GM19351 (cell line): ENCODE data around the gene KREMEN1.

Experiments
- ATAC-seq: cut with Tn5 transposase; IDR thresholded peaks from one replicate; pipeline ENCODE4 v1.9.1; 2021; ENCODE audit warnings: mild to moderate bottlenecking, moderate library complexity; ENCODE audit not compliant: unreplicated experiment

KREMEN1 gene

DNA sequence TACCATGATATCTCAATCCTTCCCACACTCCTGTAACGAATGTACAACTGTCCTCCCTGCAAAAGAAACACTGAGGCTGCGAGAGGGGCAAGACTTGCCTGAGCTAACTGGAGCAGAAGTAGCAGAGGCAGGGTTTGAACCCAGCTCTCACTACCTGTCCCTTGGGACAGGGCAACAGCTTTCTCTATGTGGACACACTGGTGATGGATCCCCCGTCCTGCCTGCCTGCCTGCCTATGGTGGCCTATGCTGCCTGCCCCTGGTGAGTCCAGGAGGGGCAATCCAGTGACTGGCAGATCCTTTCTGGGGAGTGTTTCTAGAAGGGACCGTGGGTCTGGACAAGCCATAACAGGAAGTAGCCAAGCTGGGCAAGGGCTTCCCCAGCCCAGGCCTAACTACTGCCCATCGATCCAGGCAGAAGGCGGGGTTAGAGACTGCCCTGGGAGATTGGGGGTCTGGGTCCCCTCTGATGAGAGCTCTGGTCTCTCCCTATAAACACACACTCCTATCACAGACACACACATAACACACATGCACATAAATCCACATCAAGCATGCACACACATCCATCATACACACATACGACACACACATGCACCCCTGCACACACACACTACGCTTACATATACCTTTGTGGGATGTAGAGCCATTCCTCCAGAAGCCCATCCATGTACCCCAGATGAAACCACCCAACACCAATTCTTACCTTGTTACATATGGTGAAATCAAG lies 131.8 kb downstream of the KREMEN1 start:
- ATAC-seq = no peak

- ATAC-seq = no peak
These were observed 132.4 kb downstream of the KREMEN1 start for GRCh38 chr22:29205252-29205593.

DNA sequence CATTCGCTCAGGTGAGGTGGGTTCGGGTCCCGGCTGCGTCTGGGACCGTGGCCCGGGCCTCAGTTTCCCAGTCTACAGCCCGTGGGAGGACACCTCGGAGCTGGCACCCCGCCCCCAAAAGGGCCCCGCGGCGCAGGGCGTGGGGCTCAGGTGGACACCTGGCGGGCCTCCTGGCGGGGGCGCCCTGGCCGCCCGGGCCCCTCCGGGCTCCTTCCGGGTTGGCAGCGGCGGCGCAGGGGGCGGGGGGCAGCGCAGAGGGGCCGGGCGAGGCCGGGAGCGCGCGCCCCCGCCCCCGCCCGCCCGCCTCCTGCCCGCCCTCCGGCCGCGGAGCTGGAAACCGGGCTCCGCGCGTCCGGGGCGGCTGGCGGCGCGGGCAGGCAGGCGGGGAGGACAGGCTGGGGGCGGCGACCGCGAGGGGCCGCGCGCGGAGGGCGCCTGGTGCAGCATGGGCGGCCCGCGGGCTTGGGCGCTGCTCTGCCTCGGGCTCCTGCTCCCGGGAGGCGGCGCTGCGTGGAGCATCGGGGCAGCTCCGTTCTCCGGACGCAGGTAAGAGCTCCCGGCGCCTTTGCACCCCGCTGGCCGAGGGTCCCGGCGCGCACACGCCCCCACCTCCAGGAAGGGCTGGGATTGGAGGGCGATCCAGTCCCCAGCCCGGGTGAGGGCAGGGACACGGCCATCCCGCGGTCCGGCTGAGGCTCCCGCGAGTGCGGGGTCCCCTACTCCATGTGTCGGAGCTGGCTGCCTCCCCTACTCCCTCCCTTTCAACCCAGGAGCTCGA lies 132.9 kb downstream of the KREMEN1 start, which contains the start of gene EMID1:
EMID1 (plus strand) TSS at position 303 of the 778 bp plus-strand sequence; CDS start at position 446, 143 bp downstream.
- no peak for ATAC-seq

DNA sequence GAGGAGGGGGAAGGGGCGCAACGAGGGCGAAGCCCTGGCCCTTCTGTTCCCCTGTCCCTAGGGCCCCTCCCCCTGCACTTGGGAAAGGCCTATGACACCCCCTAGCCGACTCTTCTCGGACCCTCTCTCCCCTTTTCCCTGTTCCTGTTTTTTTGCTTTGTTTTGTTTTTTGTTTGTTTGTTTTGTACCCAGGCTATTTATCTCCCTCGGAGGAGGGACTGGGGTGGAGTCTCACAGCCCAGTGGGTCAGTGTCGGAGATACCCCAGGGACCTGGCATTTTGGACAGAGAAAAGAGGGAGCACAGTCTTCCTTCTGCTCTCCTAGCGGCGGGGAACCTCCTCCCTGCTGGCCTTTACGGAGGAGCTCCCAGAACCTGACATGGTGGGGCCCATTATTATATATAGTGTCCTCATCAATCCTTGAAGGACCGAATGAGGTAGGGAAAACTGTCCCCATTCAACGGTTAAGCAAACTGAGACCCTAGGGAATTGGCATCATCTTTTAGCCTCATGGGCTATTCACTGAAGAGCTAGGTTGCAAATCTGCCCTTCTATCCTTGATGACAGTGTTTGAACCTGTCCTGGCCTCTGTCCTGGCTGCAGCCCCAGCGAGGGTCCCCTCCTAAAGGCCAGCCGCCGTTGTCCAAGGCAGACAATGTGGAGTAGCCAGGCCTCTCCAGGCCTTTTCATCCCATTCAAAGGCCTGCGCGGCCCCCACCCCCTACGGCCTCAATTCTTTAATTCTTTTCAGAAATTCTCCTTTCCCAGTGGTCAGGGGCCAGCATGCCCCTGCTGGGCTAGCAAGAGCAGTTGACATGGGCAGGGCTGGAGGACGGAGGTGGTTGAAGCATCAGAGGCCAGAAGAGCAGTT lies 133.8 kb downstream of the KREMEN1 start:
- ATAC-seq = no peak

DNA sequence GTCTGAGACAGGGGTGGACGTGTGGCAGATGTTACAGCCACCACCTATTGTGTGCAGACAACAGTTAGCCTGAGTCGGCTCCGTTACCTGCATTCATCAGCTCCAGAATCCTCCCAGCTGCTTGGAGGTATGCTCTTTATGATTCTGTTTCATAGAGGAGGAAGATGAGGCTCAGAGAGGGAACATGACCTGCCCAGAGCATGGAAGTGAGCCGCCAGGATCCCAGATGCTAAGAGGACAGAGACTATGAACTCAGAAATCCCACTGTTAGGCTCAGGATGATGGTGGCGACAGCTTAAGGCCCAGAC lies 134.4 kb downstream of the KREMEN1 start:
- ATAC-seq = no peak

- ATAC-seq = no peak
These were observed 135.0 kb downstream of the KREMEN1 start for GRCh38 chr22:29207562-29208501.

DNA sequence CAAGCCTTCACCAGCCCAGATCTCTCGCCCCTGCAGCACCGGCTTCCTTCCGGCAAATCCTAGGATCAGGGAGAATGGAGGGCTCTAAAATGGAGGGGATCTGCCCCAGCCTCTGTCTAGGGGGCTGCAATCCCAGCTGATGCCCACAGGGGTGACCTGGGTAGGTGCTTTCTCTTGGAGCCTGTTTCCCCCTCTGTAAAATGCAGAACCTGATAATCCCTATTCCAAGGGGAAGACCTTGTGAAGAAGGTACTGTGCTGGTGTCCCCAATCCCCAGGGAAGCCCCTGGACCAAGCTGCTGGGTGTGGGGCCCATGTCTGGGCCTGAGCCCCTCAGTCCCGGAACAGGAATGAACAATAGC lies 135.6 kb downstream of the KREMEN1 start:
- ATAC-seq = no peak

GRCh38 chr22:29208879-29209623 lies 136.2 kb downstream of the KREMEN1 start:
- ATAC-seq = no peak

GRCh38 chr22:29209624-29209929 lies 136.7 kb downstream of the KREMEN1 start:
- ATAC-seq = no peak

- no peak for ATAC-seq
These were observed 138.2 kb downstream of the KREMEN1 start for GRCh38 chr22:29211066-29211465.

GRCh38 chr22:29211466-29211865 lies 138.6 kb downstream of the KREMEN1 start:
- ATAC-seq = no peak

GRCh38 chr22:29212743-29213142 lies 139.9 kb downstream of the KREMEN1 start:
- no peak for ATAC-seq

GRCh38 chr22:29213493-29213892 lies 140.7 kb downstream of the KREMEN1 start:
- ATAC-seq = no peak

GRCh38 chr22:29214232-29214631 lies 141.4 kb downstream of the KREMEN1 start:
- ATAC-seq = no peak

GRCh38 chr22:29215012-29215860 lies 142.4 kb downstream of the KREMEN1 start:
- no peak for ATAC-seq

- ATAC-seq = no peak
These were observed 143.4 kb downstream of the KREMEN1 start for GRCh38 chr22:29216011-29216872.

DNA sequence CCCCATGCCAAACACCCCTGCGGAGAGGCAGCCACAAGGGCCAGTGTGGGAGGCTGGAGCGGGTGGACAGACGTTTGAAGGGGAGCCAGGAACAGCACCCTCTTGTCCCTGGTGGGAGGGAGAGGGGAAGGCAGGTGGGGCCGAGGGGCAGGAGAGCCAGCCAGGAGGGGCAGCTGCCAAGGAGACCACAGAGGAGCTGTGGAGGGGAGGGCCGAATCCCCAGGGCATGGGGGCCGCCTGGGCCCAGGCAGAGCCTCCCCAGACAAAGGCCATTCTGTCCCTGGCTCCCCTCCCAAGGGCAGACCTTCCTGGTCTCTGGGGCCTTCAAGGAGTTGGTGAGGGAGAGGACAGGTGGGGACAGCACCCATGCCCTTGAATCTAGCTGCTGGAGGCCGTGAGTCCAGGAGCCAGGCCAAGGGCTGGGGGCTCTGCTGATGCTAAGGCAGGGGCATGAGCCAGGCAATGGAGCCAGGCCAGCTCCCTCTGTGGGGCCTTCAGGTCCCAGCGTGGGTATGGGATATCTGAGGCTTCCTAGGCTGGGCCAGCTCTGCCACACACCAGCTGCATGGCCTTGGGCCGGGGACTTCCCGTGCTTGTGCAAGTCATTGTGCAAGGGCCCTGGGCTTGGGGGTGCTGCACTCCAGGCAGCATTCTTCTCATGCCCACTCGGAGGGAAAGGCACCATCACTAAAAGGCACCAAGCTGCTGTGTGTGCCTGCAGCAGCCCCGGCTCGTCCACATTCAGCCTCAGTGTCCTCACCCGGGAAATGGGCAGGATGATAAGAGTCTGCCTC lies 144.2 kb downstream of the KREMEN1 start:
- no peak for ATAC-seq
